Measurements from ENCODE around the gene SHE. TPM values are rescaled to one million over a fixed set of nuclear protein-coding genes. Genes with fewer than 3 reads are reported as not detected.

Gene SHE
- total RNA-seq, 1 donor from 2014 or later, result 0.20 TPM

GRCh38 chr1:154478013-154478412, 24.2 kb downstream of the SHE start:
- H3K27ac Mint-ChIP-seq (ENCODE audit: unreplicated experiment), result no peak overlapping the region
- H3K27me3 Mint-ChIP-seq (ENCODE audit: low read depth), result no peaks in the 10 kb centered on the region
- no peak overlapping the region for H3K4me3 Mint-ChIP-seq (ENCODE audit: unreplicated experiment)
- H3K9me3 Mint-ChIP-seq (ENCODE audit: low read depth), result no peaks in the 10 kb centered on the region
- H3K36me3 Mint-ChIP-seq (ENCODE audit: low read depth), result no peaks in the 10 kb centered on the region
- no peak for DNase-seq (ENCODE audit: low spot score)
- TF ChIP-seq CTCF (IDR thresholded peaks at IDR 0.05), result no peak
- H3K4me1 Mint-ChIP-seq (ENCODE audit: low read depth), result peaks cover 14% of the 10 kb centered on the region

GRCh38 chr1:154476791-154477190, 25.4 kb downstream of the SHE start:
- no peaks in the 10 kb centered on the region for H3K9me3 Mint-ChIP-seq (ENCODE audit: low read depth)
- DNase-seq (ENCODE audit: low spot score), result no peak
- no peak for TF ChIP-seq CTCF (IDR thresholded peaks at IDR 0.05)
- no peak overlapping the region for H3K4me3 Mint-ChIP-seq (ENCODE audit: unreplicated experiment)
- H3K36me3 Mint-ChIP-seq (ENCODE audit: low read depth), result no peaks in the 10 kb centered on the region
- H3K27ac Mint-ChIP-seq (ENCODE audit: unreplicated experiment), result no peak overlapping the region
- no peaks in the 10 kb centered on the region for H3K27me3 Mint-ChIP-seq (ENCODE audit: low read depth)
- peaks cover 14% of the 10 kb centered on the region for H3K4me1 Mint-ChIP-seq (ENCODE audit: low read depth)

- DNase-seq (ENCODE audit: low spot score), result no peak
- Mint-ChIP-seq H3K27ac (ENCODE audit: unreplicated experiment) (no peak overlapping the region), H3K4me1 (ENCODE audit: low read depth) (peaks cover 12% of the 10 kb centered on the region), H3K4me3 (ENCODE audit: unreplicated experiment) (no peak overlapping the region), H3K36me3 (ENCODE audit: low read depth) (no peaks in the 10 kb centered on the region), H3K9me3 (ENCODE audit: low read depth) (no peaks in the 10 kb centered on the region), H3K27me3 (ENCODE audit: low read depth) (no peaks in the 10 kb centered on the region)
- no peak for TF ChIP-seq CTCF (IDR thresholded peaks at IDR 0.05)
Measured at GRCh38 chr1:154474802-154475201, 27.4 kb downstream of the SHE start.

GRCh38 chr1:154471304-154471703, 30.9 kb downstream of the SHE start:
- H3K4me3 Mint-ChIP-seq (ENCODE audit: unreplicated experiment), result no peak overlapping the region
- H3K9me3 Mint-ChIP-seq (ENCODE audit: low read depth), result no peaks in the 10 kb centered on the region
- DNase-seq (ENCODE audit: low spot score), result no peak
- no peaks in the 10 kb centered on the region for H3K36me3 Mint-ChIP-seq (ENCODE audit: low read depth)
- peaks cover 5% of the 10 kb centered on the region for H3K4me1 Mint-ChIP-seq (ENCODE audit: low read depth)
- no peak overlapping the region for H3K27ac Mint-ChIP-seq (ENCODE audit: unreplicated experiment)
- TF ChIP-seq CTCF (IDR thresholded peaks at IDR 0.05), result no peak
- no peaks in the 10 kb centered on the region for H3K27me3 Mint-ChIP-seq (ENCODE audit: low read depth)

- peaks cover 5% of the 10 kb centered on the region for H3K4me1 Mint-ChIP-seq (ENCODE audit: low read depth)
- no peaks in the 10 kb centered on the region for H3K27me3 Mint-ChIP-seq (ENCODE audit: low read depth)
- TF ChIP-seq CTCF (IDR thresholded peaks at IDR 0.05), result no peak
- H3K36me3 Mint-ChIP-seq (ENCODE audit: low read depth), result no peaks in the 10 kb centered on the region
- no peaks in the 10 kb centered on the region for H3K9me3 Mint-ChIP-seq (ENCODE audit: low read depth)
- no peak overlapping the region for H3K27ac Mint-ChIP-seq (ENCODE audit: unreplicated experiment)
- no peak overlapping the region for H3K4me3 Mint-ChIP-seq (ENCODE audit: unreplicated experiment)
- DNase-seq (ENCODE audit: low spot score), result no peak
Measured at GRCh38 chr1:154469844-154470560, 32.2 kb downstream of the SHE start.
